H9 (cell line): ENCODE results near the gene NDUFA12. TPM values are rescaled to one million over a fixed set of nuclear protein-coding genes. Genes with fewer than 3 reads are reported as not detected.

ENCODE experiments used
- DNase-seq: peaks from one replicate; pipeline ENCODE4 v3.0.0-alpha.2; 2017
- H2AFZ ChIP-seq: one replicate; pipeline ENCODE4 v1.6.1; 2013; ENCODE audit warnings: mild to moderate bottlenecking, low read length, control low read depth, moderate library complexity
- H2AK5ac ChIP-seq: 2 replicates; pipeline ENCODE4 v1.6.1; 2013; ENCODE audit warnings: low read length, control low read depth, mixed read lengths; ENCODE audit not compliant: insufficient read length
- H2BK120ac ChIP-seq: one replicate; pipeline ENCODE4 v1.6.1; 2013; ENCODE audit warnings: low read depth, mild to moderate bottlenecking, low read length, control low read depth, inconsistent platforms; ENCODE audit not compliant: poor library complexity, severe bottlenecking
- H2BK12ac ChIP-seq: 2 replicates; pipeline ENCODE4 v1.6.1; 2013; ENCODE audit warnings: low read length, control low read depth, mixed read lengths, low read depth; ENCODE audit not compliant: insufficient read length
- H2BK15ac ChIP-seq: 2 replicates; pipeline ENCODE4 v1.6.1; 2013; ENCODE audit warnings: low read depth, low read length, control low read depth
- H2BK20ac ChIP-seq: one replicate; pipeline ENCODE4 v1.6.1; 2013; ENCODE audit warnings: low read depth, mild to moderate bottlenecking, low read length, control low read depth, inconsistent platforms; ENCODE audit not compliant: poor library complexity, severe bottlenecking
- H2BK5ac ChIP-seq: 2 replicates; pipeline ENCODE4 v1.6.1; 2013; ENCODE audit warnings: low read length, control low read depth, mixed read lengths; ENCODE audit not compliant: insufficient read length
- H3K14ac ChIP-seq: 2 replicates; pipeline ENCODE4 v1.6.1; 2013; ENCODE audit warnings: low read length, control low read depth; ENCODE audit not compliant: insufficient read depth
- H3K18ac ChIP-seq: 2 replicates; pipeline ENCODE4 v1.6.1; 2013; ENCODE audit warnings: low read depth, mild to moderate bottlenecking, mixed read lengths, low read length, control low read depth; ENCODE audit not compliant: insufficient read length
- H3K23ac ChIP-seq: 2 replicates; pipeline ENCODE4 v1.6.1; 2013; ENCODE audit warnings: low read length, control low read depth, mixed read lengths, low read depth; ENCODE audit not compliant: insufficient read length
- H3K23me2 ChIP-seq: 2 replicates; pipeline ENCODE4 v1.6.1; 2013; ENCODE audit warnings: low read depth, mild to moderate bottlenecking, mixed read lengths, low read length, control low read depth; ENCODE audit not compliant: insufficient read length, poor library complexity, severe bottlenecking
- H3K27ac ChIP-seq: 2 replicates; pipeline ENCODE4 v1.5.1; 2013; ENCODE audit warnings: low read length, control low read depth, mixed read lengths, low read depth; ENCODE audit not compliant: insufficient read length
- H3K27me3 ChIP-seq: 2 replicates; pipeline ENCODE4 v1.6.1; 2013; ENCODE audit warnings: low read length, control low read depth, inconsistent platforms; ENCODE audit not compliant: insufficient read depth
- H3K4ac ChIP-seq: 2 replicates; pipeline ENCODE4 v1.6.1; 2013; ENCODE audit warnings: low read depth, mild to moderate bottlenecking, control low read depth, inconsistent platforms, low read length, moderate library complexity
- H3K4me1 ChIP-seq: 2 replicates; pipeline ENCODE4 v1.6.1; 2013; ENCODE audit warnings: low read length, control low read depth, inconsistent platforms; ENCODE audit not compliant: insufficient read depth
- H3K4me2 ChIP-seq: 2 replicates; pipeline ENCODE4 v1.6.1; 2013; ENCODE audit warnings: low read length, control low read depth, mixed read lengths; ENCODE audit not compliant: insufficient read length, insufficient read depth
- H3K56ac ChIP-seq: 2 replicates; pipeline ENCODE4 v1.6.1; 2013; ENCODE audit warnings: low read depth, mild to moderate bottlenecking, mixed read lengths, low read length, control low read depth; ENCODE audit not compliant: insufficient read length
- H3K79me1 ChIP-seq: 2 replicates; pipeline ENCODE4 v1.6.1; 2013; ENCODE audit warnings: low read depth, mild to moderate bottlenecking, moderate library complexity, low read length, control low read depth, inconsistent platforms; ENCODE audit not compliant: insufficient read depth, poor library complexity, severe bottlenecking
- H3K79me2 ChIP-seq: 2 replicates; pipeline ENCODE4 v1.6.1; 2013; ENCODE audit warnings: low read length, control low read depth, inconsistent platforms; ENCODE audit not compliant: insufficient read depth
- H3K9ac ChIP-seq: 2 replicates; pipeline ENCODE4 v1.6.1; 2013; ENCODE audit warnings: low read length, control low read depth, mixed read lengths; ENCODE audit not compliant: insufficient read length; ENCODE audit errors: extremely low read depth
- H3K9me3 ChIP-seq: one replicate; pipeline ENCODE4 v1.6.1; 2013; ENCODE audit warnings: low read depth, low read length, inconsistent platforms; ENCODE audit not compliant: control insufficient read depth
- H3T11ph ChIP-seq: one replicate; pipeline ENCODE4 v1.6.1; 2013; ENCODE audit warnings: mild to moderate bottlenecking, low read length, control low read depth, inconsistent platforms
- H4K20me1 ChIP-seq: one replicate; pipeline ENCODE4 v1.6.1; 2013; ENCODE audit not compliant: control insufficient read depth, insufficient read length, insufficient read depth
- H4K5ac ChIP-seq: 2 replicates; pipeline ENCODE4 v1.6.1; 2013; ENCODE audit warnings: low read depth, mild to moderate bottlenecking, mixed read lengths, low read length, control low read depth; ENCODE audit not compliant: insufficient read length
- H4K8ac ChIP-seq: replicated peaks from 2 replicates; pipeline ENCODE4 v1.6.1; 2013; ENCODE audit warnings: low read length, control low read depth, mixed read lengths, low read depth; ENCODE audit not compliant: insufficient read length
- H4K91ac ChIP-seq: 2 replicates; pipeline ENCODE4 v1.6.1; 2013; ENCODE audit warnings: low read depth, mild to moderate bottlenecking, moderate library complexity, mixed read lengths, low read length, control low read depth; ENCODE audit not compliant: insufficient read length
- H3K27ac Mint-ChIP-seq, 3 experiments: 2 replicates in 2 of 3; 3 replicates in 1 of 3; pipeline ENCODE4 v1.8.0; 2020 to 2021; ENCODE audit warnings: mixed read lengths in 3 of 3, mild to moderate bottlenecking in 1 of 3, moderate library complexity in 1 of 3
- H3K27me3 Mint-ChIP-seq: 2 replicates; pipeline ENCODE4 v1.8.0; 2021; ENCODE audit warnings: low read depth, mild to moderate bottlenecking, moderate library complexity, mixed read lengths
- H3K36me3 Mint-ChIP-seq, 3 experiments: 2 replicates in 2 of 3; 3 replicates in 1 of 3; pipeline ENCODE4 v1.8.0; 2020 to 2021; ENCODE audit warnings: low read depth in 3 of 3, mixed read lengths in 3 of 3; ENCODE audit not compliant: insufficient read depth in 1 of 3
- H3K4me1 Mint-ChIP-seq, 2 experiments: 2 replicates each; pipeline ENCODE4 v1.8.0; 2020; ENCODE audit warnings: mixed read lengths in 2 of 2
- H3K4me3 Mint-ChIP-seq, 2 experiments: 2 replicates in 1 of 2; 3 replicates in 1 of 2; pipeline ENCODE4 v1.8.0; 2020 to 2021; ENCODE audit warnings: mild to moderate bottlenecking in 2 of 2, mixed read lengths in 2 of 2, moderate library complexity in 1 of 2
- H3K9me3 Mint-ChIP-seq, 2 experiments: 2 replicates in 1 of 2; 3 replicates in 1 of 2; pipeline ENCODE4 v1.8.0; 2020; ENCODE audit warnings: mild to moderate bottlenecking in 2 of 2, mixed read lengths in 2 of 2, moderate library complexity in 1 of 2
- CTCF ChIP-seq: fragments of 200-600 bp; sonication (generic); conservative IDR thresholded peaks from 3 replicates; pipeline ENCODE4 v1.8.0; 2021; ENCODE audit warnings: antibody characterized with exemption, mild to moderate bottlenecking
- WGBS: extraction: QIAGEN DNeasy Blood & Tissue Kit; methylation state at CpG from one replicate; pipeline ENCODE4 v1.1.7; 2013; ENCODE audit warnings: missing lambda C conversion rate, low lambda C conversion rate, mixed read lengths; ENCODE audit not compliant: insufficient read length; ENCODE audit errors: extremely low coverage; 5-methylcytosine and 5-hydroxymethylcytosine counted together
- total RNA-seq: library from RNA; stranded (reverse); gene quantifications from 2 replicates; pipeline ENCODE4 v1.2.1, GENCODE V29; 2021

Gene NDUFA12
- total RNA-seq, 1 experiment from 2014 or later: 104 TPM

- WGBS: no CpG with 5 or more reads among the region's 4 CpGs
- no peaks in the 10 kb centered on the region for H3K27me3 Mint-ChIP-seq
- Histone ChIP-seq H3K79me2 (no peaks in the 10 kb centered on the region), H3K79me1 (peaks cover 2% of the 10 kb centered on the region), H3K4me1 (no peaks in the 10 kb centered on the region; the same call in 1 of the 2 replicates), H4K20me1 (no peaks in the 10 kb centered on the region), H2BK5ac (no peak overlapping the region), H2BK12ac (no peak overlapping the region), H4K5ac (no peak overlapping the region), H3K9ac (no peak overlapping the region), H4K8ac (no peak overlapping the region), H2BK20ac (no peak overlapping the region), H2AFZ (no peak overlapping the region), H3K9me3 (no peaks in the 10 kb centered on the region), H3K56ac (no peak overlapping the region), H3K27me3 (no peaks in the 10 kb centered on the region), H3K4ac (no peak overlapping the region), H3K18ac (no peak overlapping the region), H3K14ac (no peak overlapping the region), H2BK15ac (no peak overlapping the region), H4K91ac (no peak overlapping the region), H3K4me2 (no peak overlapping the region), H3T11ph (no peak overlapping the region), H3K27ac (no peak overlapping the region), H3K23me2 (no peaks in the 10 kb centered on the region), H2AK5ac (no peak overlapping the region), H2BK120ac (no peak overlapping the region), H3K23ac (no peak overlapping the region)
- H3K4me1 Mint-ChIP-seq: peaks cover 5 to 6% of the 10 kb centered on the region in 2 experiments
- no peak for DNase-seq
- no peaks in the 10 kb centered on the region for H3K9me3 Mint-ChIP-seq
- H3K27ac Mint-ChIP-seq: peak overlapping the region in 1 of 3 experiments; percentile 4; a peak in 1 of 7 replicates
- no peak overlapping the region for H3K4me3 Mint-ChIP-seq
- TF ChIP-seq CTCF: no peak
- peaks cover 0 to 4% (median 1%) of the 10 kb centered on the region in 3 experiments; a peak in 2 of 7 replicates for H3K36me3 Mint-ChIP-seq
Measured at GRCh38 chr12:94979941-94980340, 23.6 kb downstream of the NDUFA12 start.
